ENCODE data around the gene MCM3AP.

MCM3AP gene

DNA sequence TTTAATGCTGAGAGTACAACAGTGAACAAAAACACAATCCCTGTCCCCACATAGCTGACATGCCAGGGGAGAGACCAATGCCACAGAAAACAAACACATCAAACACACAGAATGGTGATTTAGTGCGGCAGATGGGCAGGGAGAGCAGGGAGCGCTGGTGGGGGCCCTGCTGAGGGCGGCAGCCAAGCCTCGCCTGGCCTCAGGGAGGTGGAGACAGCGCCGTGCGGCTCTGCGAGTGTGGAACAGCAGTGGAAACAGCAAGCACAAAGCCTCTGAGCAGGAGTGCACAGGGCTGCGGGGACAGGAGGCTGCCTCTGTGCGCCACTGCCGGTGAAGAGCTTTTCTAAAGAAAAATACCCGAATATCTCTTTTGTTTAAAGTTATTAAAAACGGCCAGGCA is 17.0 kb downstream of the MCM3AP start:
- no peak overlapping the region for H3K4me3 ChIP-seq (ENCODE audit: low read depth, low read length)
- TF ChIP-seq, protein P1, sequence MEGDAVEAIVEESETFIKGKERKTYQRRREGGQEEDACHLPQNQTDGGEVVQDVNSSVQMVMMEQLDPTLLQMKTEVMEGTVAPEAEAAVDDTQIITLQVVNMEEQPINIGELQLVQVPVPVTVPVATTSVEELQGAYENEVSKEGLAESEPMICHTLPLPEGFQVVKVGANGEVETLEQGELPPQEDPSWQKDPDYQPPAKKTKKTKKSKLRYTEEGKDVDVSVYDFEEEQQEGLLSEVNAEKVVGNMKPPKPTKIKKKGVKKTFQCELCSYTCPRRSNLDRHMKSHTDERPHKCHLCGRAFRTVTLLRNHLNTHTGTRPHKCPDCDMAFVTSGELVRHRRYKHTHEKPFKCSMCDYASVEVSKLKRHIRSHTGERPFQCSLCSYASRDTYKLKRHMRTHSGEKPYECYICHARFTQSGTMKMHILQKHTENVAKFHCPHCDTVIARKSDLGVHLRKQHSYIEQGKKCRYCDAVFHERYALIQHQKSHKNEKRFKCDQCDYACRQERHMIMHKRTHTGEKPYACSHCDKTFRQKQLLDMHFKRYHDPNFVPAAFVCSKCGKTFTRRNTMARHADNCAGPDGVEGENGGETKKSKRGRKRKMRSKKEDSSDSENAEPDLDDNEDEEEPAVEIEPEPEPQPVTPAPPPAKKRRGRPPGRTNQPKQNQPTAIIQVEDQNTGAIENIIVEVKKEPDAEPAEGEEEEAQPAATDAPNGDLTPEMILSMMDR (IDR thresholded peaks at IDR 0.05; ENCODE audit: low read depth, low read length), result no peak

DNA sequence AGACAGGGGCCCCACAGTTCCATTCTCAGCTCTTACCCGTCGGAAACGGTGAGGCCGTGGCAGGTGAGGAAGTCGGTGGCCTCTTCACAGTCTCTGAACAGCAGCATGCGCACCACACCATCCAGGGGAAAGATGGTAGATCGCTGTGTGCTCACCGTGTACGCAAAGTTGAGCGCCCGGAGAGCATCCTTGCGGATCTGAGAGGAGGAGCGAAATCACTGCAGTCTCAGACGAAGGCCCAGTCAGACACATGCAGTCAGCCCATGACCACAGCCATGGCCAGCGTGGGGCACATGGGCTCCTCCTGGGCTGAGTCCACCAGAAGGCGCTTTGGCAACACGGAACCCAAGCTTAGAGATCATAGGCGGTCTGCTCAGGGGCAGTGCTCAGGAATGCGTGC is 18.5 kb downstream of the MCM3AP start:
- TF ChIP-seq, protein P1 (IDR thresholded peaks at IDR 0.05; ENCODE audit: low read depth, low read length), result no peak
- no peak overlapping the region for H3K4me3 ChIP-seq (ENCODE audit: low read depth, low read length)

DNA sequence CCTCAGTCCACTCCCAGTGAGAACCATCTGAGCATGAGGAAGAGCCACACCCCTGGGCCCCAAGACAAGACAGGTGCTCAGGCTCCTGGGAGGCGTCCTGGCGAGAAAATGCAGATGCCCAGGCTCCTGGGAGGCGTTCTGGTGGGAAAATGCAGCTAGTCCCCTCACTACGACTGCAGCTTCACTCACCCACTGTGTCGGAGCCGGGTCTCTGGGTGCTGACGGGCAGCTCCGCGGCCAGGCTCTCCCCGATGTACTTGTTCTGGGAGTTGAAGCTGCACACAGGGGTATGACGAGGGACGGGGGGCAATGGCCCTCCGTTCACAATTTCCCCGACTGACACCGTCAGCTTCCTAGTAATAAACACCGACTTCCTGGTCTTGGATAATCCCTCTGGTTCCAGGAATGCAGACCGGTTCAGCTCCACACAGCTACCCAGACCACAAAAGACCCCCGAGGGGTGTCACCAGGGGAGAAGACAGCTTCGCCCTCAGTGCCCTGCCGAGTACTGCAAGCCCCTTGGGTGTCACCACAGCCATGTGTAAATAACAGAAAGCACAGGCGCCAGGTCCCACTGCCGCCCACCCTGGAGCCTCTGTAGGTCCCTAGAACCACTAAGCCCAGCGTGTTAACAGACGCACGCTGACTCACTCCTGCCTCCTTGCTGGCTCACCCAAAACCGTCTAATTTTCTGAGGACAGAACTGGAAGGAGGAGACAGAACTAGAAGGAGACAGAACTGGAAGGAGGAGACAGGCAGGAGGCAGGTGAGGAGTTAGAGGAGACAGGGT is 19.5 kb downstream of the MCM3AP start:
- TF ChIP-seq, protein P1 (IDR thresholded peaks at IDR 0.05; ENCODE audit: low read depth, low read length), result no peak
- no peak overlapping the region for H3K4me3 ChIP-seq (ENCODE audit: low read depth, low read length)

DNA sequence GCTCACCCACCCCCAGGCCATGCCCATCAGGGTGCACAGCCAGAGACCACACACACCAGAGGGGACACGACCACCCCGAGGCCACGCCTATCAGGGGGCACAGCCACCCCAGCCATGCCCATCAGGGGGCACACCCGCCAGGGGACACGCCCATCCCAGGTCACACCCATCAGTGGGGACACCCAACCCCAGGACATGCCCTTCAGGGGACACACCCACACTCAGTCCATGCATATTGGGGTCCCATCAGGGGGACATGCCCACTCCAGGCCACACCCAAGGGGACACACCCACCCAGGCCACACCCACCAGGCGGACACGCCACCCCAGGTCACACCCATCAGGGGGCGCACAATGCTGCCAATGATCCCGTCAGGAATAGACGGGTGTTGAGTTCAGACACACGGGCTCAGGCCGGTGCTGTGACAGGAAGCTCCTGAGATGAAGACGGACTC is 20.7 kb downstream of the MCM3AP start:
- H3K4me3 ChIP-seq (ENCODE audit: low read depth, low read length), result no peak overlapping the region
- TF ChIP-seq, protein P1 (IDR thresholded peaks at IDR 0.05; ENCODE audit: low read depth, low read length), result no peak

DNA sequence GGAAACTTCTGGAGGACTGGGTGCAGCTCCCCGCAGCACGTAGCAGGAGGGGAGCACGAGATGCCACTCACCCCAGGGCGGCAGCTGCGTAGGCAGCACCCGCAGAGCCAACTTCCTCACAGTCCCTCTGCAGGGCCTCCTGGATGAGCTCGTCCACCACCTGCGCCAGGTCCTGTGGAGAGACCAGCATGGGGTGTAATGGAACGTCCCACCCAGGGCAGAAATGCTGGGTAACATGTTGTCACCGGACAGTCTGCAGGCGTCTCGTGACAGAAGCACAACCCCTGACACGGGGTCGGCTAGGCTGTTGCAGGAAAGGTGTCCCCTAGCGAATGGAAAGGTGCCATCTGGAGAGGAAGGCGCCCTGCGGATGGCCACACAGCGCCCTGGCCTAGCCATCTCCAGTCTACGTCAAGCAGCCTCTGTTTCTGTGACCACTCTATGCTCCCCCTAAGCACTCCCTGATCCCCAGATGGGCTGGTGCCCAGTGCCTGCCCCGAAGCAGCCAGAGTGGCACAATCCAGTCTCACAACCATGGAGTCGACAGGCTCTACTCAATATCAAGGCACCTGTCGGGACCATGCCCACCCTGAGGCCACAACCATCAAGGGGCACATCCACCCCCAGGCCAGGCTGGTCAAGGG is 21.2 kb downstream of the MCM3AP start:
- TF ChIP-seq, protein P1 (IDR thresholded peaks at IDR 0.05; ENCODE audit: low read depth, low read length), result no peak
- H3K4me3 ChIP-seq (ENCODE audit: low read depth, low read length), result no peak overlapping the region

DNA sequence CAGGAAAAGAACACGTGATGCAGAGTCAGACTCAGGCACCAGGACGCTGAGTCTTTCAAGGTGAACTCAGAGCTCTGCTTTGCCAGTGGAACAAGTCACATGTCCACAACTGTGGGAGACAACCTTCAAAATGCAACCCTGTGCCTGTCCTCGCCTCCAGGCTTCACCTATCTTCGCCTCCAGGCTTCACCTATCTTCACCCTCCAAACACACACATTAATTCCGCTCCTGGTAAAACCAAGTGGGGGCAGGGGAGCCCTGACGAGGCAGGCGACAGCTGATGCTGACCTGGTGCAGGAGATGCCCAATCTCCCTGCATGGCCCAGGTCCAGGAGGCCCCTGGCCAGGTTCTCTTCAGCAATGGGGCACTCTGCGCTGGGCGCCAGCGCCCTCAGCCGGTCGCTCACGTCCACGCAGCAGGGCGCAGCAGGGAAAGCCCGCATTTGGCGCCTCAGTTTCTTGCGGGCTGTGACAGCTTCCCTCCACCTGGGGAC is 28.9 kb downstream of the MCM3AP start:
- TF ChIP-seq, protein P1 (IDR thresholded peaks at IDR 0.05; ENCODE audit: low read depth, low read length), result no peak
- H3K4me3 ChIP-seq (ENCODE audit: low read depth, low read length), result no peak overlapping the region

DNA sequence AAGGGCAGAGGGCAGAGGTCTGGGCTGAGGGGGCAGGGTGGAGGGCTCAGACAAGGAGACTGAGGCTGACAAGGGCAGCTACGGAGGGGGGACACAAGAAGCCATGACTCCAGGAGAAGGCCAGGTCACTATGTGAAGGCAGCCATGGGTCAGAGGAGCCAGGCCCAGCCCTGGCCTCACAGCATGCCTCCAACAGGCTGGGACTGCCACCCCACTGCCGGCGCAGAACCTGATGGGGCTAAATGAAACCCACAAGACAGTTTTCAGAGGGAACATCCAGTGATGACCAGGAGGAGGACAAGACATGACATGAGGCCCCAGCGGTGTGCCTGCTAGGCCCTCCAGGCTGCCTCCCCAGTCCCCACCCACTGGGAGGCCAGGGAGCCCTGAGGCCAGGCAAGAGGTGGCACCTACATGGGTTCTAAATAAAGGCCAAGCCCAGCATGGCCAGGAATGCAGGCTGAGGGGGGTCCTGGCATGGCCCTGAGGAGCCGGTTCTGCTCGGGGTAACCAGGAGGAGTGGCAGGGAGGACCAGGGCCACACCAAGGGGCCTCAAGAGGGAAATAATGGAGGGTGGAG is 29.6 kb downstream of the MCM3AP start:
- TF ChIP-seq, protein P1 (IDR thresholded peaks at IDR 0.05; ENCODE audit: low read depth, low read length), result no peak
- no peak overlapping the region for H3K4me3 ChIP-seq (ENCODE audit: low read depth, low read length)
